H9 (cell line): Measurements from ENCODE around the gene IFNL2. TPM values are rescaled to one million over a fixed set of nuclear protein-coding genes. Genes with fewer than 3 reads are reported as not detected.

Source experiments
- DNase-seq: peaks from one replicate; pipeline ENCODE4 v3.0.0-alpha.2; 2017
- H2AFZ ChIP-seq: one replicate; pipeline ENCODE4 v1.6.1; 2013; ENCODE audit warnings: mild to moderate bottlenecking, low read length, control low read depth, moderate library complexity
- H2AK5ac ChIP-seq: 2 replicates; pipeline ENCODE4 v1.6.1; 2013; ENCODE audit warnings: low read length, control low read depth, mixed read lengths; ENCODE audit not compliant: insufficient read length
- H2BK120ac ChIP-seq: one replicate; pipeline ENCODE4 v1.6.1; 2013; ENCODE audit warnings: low read depth, mild to moderate bottlenecking, low read length, control low read depth, inconsistent platforms; ENCODE audit not compliant: poor library complexity, severe bottlenecking
- H2BK12ac ChIP-seq: 2 replicates; pipeline ENCODE4 v1.6.1; 2013; ENCODE audit warnings: low read length, control low read depth, mixed read lengths, low read depth; ENCODE audit not compliant: insufficient read length
- H2BK15ac ChIP-seq: 2 replicates; pipeline ENCODE4 v1.6.1; 2013; ENCODE audit warnings: low read depth, low read length, control low read depth
- H2BK20ac ChIP-seq: one replicate; pipeline ENCODE4 v1.6.1; 2013; ENCODE audit warnings: low read depth, mild to moderate bottlenecking, low read length, control low read depth, inconsistent platforms; ENCODE audit not compliant: poor library complexity, severe bottlenecking
- H2BK5ac ChIP-seq: 2 replicates; pipeline ENCODE4 v1.6.1; 2013; ENCODE audit warnings: low read length, control low read depth, mixed read lengths; ENCODE audit not compliant: insufficient read length
- H3K14ac ChIP-seq: 2 replicates; pipeline ENCODE4 v1.6.1; 2013; ENCODE audit warnings: low read length, control low read depth; ENCODE audit not compliant: insufficient read depth
- H3K18ac ChIP-seq: 2 replicates; pipeline ENCODE4 v1.6.1; 2013; ENCODE audit warnings: low read depth, mild to moderate bottlenecking, mixed read lengths, low read length, control low read depth; ENCODE audit not compliant: insufficient read length
- H3K23ac ChIP-seq: 2 replicates; pipeline ENCODE4 v1.6.1; 2013; ENCODE audit warnings: low read length, control low read depth, mixed read lengths, low read depth; ENCODE audit not compliant: insufficient read length
- H3K23me2 ChIP-seq: 2 replicates; pipeline ENCODE4 v1.6.1; 2013; ENCODE audit warnings: low read depth, mild to moderate bottlenecking, mixed read lengths, low read length, control low read depth; ENCODE audit not compliant: insufficient read length, poor library complexity, severe bottlenecking
- H3K27ac ChIP-seq: 2 replicates; pipeline ENCODE4 v1.5.1; 2013; ENCODE audit warnings: low read length, control low read depth, mixed read lengths, low read depth; ENCODE audit not compliant: insufficient read length
- H3K27me3 ChIP-seq: 2 replicates; pipeline ENCODE4 v1.6.1; 2013; ENCODE audit warnings: low read length, control low read depth, inconsistent platforms; ENCODE audit not compliant: insufficient read depth
- H3K4ac ChIP-seq: 2 replicates; pipeline ENCODE4 v1.6.1; 2013; ENCODE audit warnings: low read depth, mild to moderate bottlenecking, control low read depth, inconsistent platforms, low read length, moderate library complexity
- H3K4me1 ChIP-seq: 2 replicates; pipeline ENCODE4 v1.6.1; 2013; ENCODE audit warnings: low read length, control low read depth, inconsistent platforms; ENCODE audit not compliant: insufficient read depth
- H3K4me2 ChIP-seq: 2 replicates; pipeline ENCODE4 v1.6.1; 2013; ENCODE audit warnings: low read length, control low read depth, mixed read lengths; ENCODE audit not compliant: insufficient read length, insufficient read depth
- H3K56ac ChIP-seq: 2 replicates; pipeline ENCODE4 v1.6.1; 2013; ENCODE audit warnings: low read depth, mild to moderate bottlenecking, mixed read lengths, low read length, control low read depth; ENCODE audit not compliant: insufficient read length
- H3K79me1 ChIP-seq: 2 replicates; pipeline ENCODE4 v1.6.1; 2013; ENCODE audit warnings: low read depth, mild to moderate bottlenecking, moderate library complexity, low read length, control low read depth, inconsistent platforms; ENCODE audit not compliant: insufficient read depth, poor library complexity, severe bottlenecking
- H3K79me2 ChIP-seq: 2 replicates; pipeline ENCODE4 v1.6.1; 2013; ENCODE audit warnings: low read length, control low read depth, inconsistent platforms; ENCODE audit not compliant: insufficient read depth
- H3K9ac ChIP-seq: 2 replicates; pipeline ENCODE4 v1.6.1; 2013; ENCODE audit warnings: low read length, control low read depth, mixed read lengths; ENCODE audit not compliant: insufficient read length; ENCODE audit errors: extremely low read depth
- H3K9me3 ChIP-seq: one replicate; pipeline ENCODE4 v1.6.1; 2013; ENCODE audit warnings: low read depth, low read length, inconsistent platforms; ENCODE audit not compliant: control insufficient read depth
- H3T11ph ChIP-seq: one replicate; pipeline ENCODE4 v1.6.1; 2013; ENCODE audit warnings: mild to moderate bottlenecking, low read length, control low read depth, inconsistent platforms
- H4K20me1 ChIP-seq: one replicate; pipeline ENCODE4 v1.6.1; 2013; ENCODE audit not compliant: control insufficient read depth, insufficient read length, insufficient read depth
- H4K5ac ChIP-seq: 2 replicates; pipeline ENCODE4 v1.6.1; 2013; ENCODE audit warnings: low read depth, mild to moderate bottlenecking, mixed read lengths, low read length, control low read depth; ENCODE audit not compliant: insufficient read length
- H4K8ac ChIP-seq: replicated peaks from 2 replicates; pipeline ENCODE4 v1.6.1; 2013; ENCODE audit warnings: low read length, control low read depth, mixed read lengths, low read depth; ENCODE audit not compliant: insufficient read length
- H4K91ac ChIP-seq: 2 replicates; pipeline ENCODE4 v1.6.1; 2013; ENCODE audit warnings: low read depth, mild to moderate bottlenecking, moderate library complexity, mixed read lengths, low read length, control low read depth; ENCODE audit not compliant: insufficient read length
- H3K27ac Mint-ChIP-seq, 3 experiments: 2 replicates in 2 of 3; 3 replicates in 1 of 3; pipeline ENCODE4 v1.8.0; 2020 to 2021; ENCODE audit warnings: mixed read lengths in 3 of 3, mild to moderate bottlenecking in 1 of 3, moderate library complexity in 1 of 3
- H3K27me3 Mint-ChIP-seq: 2 replicates; pipeline ENCODE4 v1.8.0; 2021; ENCODE audit warnings: low read depth, mild to moderate bottlenecking, moderate library complexity, mixed read lengths
- H3K36me3 Mint-ChIP-seq, 3 experiments: 2 replicates in 2 of 3; 3 replicates in 1 of 3; pipeline ENCODE4 v1.8.0; 2020 to 2021; ENCODE audit warnings: low read depth in 3 of 3, mixed read lengths in 3 of 3; ENCODE audit not compliant: insufficient read depth in 1 of 3
- H3K4me1 Mint-ChIP-seq, 2 experiments: 2 replicates each; pipeline ENCODE4 v1.8.0; 2020; ENCODE audit warnings: mixed read lengths in 2 of 2
- H3K4me3 Mint-ChIP-seq, 2 experiments: 2 replicates in 1 of 2; 3 replicates in 1 of 2; pipeline ENCODE4 v1.8.0; 2020 to 2021; ENCODE audit warnings: mild to moderate bottlenecking in 2 of 2, mixed read lengths in 2 of 2, moderate library complexity in 1 of 2
- H3K9me3 Mint-ChIP-seq, 2 experiments: 2 replicates in 1 of 2; 3 replicates in 1 of 2; pipeline ENCODE4 v1.8.0; 2020; ENCODE audit warnings: mild to moderate bottlenecking in 2 of 2, mixed read lengths in 2 of 2, moderate library complexity in 1 of 2
- CTCF ChIP-seq: fragments of 200-600 bp; sonication (generic); conservative IDR thresholded peaks from 3 replicates; pipeline ENCODE4 v1.8.0; 2021; ENCODE audit warnings: antibody characterized with exemption, mild to moderate bottlenecking
- WGBS: extraction: QIAGEN DNeasy Blood & Tissue Kit; methylation state at CpG from one replicate; pipeline ENCODE4 v1.1.7; 2013; ENCODE audit warnings: missing lambda C conversion rate, low lambda C conversion rate, mixed read lengths; ENCODE audit not compliant: insufficient read length; ENCODE audit errors: extremely low coverage; 5-methylcytosine and 5-hydroxymethylcytosine counted together
- total RNA-seq: library from RNA; stranded (reverse); gene quantifications from 2 replicates; pipeline ENCODE4 v1.2.1, GENCODE V29; 2021

Gene IFNL2
- total RNA-seq, 1 experiment from 2014 or later: not detected

GRCh38 chr19:39301021-39301420, 32.8 kb downstream of the IFNL2 start:
- no peak overlapping the region for H2BK5ac ChIP-seq
- peaks cover 9 to 39% of the 10 kb centered on the region in 2 experiments for H3K4me1 Mint-ChIP-seq
- H3K27ac ChIP-seq: no peak overlapping the region
- H3K18ac ChIP-seq: no peak overlapping the region
- WGBS: no CpG with 5 or more reads among the region's 4 CpGs
- H4K91ac ChIP-seq: no peak overlapping the region
- no peak overlapping the region for H4K8ac ChIP-seq
- H3K9ac ChIP-seq: no peak overlapping the region
- H3K23ac ChIP-seq: no peak overlapping the region
- no peak overlapping the region for H3K27ac Mint-ChIP-seq
- no peak overlapping the region for H4K5ac ChIP-seq
- H3K4me3 Mint-ChIP-seq: peak overlapping the region in 1 of 2 experiments; percentile 8; a peak in 1 of 5 replicates
- H3K79me2 ChIP-seq: no peaks in the 10 kb centered on the region
- H3K36me3 Mint-ChIP-seq: no peaks in the 10 kb centered on the region
- no peaks in the 10 kb centered on the region for H3K9me3 Mint-ChIP-seq
- DNase-seq: no peak
- H3K9me3 ChIP-seq: no peaks in the 10 kb centered on the region
- H2BK12ac ChIP-seq: no peak overlapping the region
- no peak overlapping the region for H2AFZ ChIP-seq
- no peak overlapping the region for H3K4me2 ChIP-seq
- no peak overlapping the region for H3K56ac ChIP-seq
- H3K23me2 ChIP-seq: no peaks in the 10 kb centered on the region
- H3K4me1 ChIP-seq: no peaks in the 10 kb centered on the region
- H3K27me3 ChIP-seq: no peaks in the 10 kb centered on the region
- no peak overlapping the region for H2BK120ac ChIP-seq
- no peak overlapping the region for H2AK5ac ChIP-seq
- H3K14ac ChIP-seq: no peak overlapping the region
- H4K20me1 ChIP-seq: no peaks in the 10 kb centered on the region
- H2BK20ac ChIP-seq: no peak overlapping the region
- TF ChIP-seq CTCF: no peak
- H2BK15ac ChIP-seq: no peak overlapping the region
- peaks cover 47% of the 10 kb centered on the region for H3K27me3 Mint-ChIP-seq
- H3K4ac ChIP-seq: no peak overlapping the region
- no peak overlapping the region for H3T11ph ChIP-seq
- no peaks in the 10 kb centered on the region for H3K79me1 ChIP-seq
